Body of pancreas (tissue), 4 donors: ENCODE measurements around the gene SPRN. TPM values are rescaled to one million over a fixed set of nuclear protein-coding genes. Genes with fewer than 3 reads are reported as not detected.
"Not testable (repeated sequence)": the region's sequence is repeated elsewhere in the genome, so short reads cannot be mapped to it uniquely, and the experiment has no call there.

Experiments used
- ATAC-seq: fragments of 150-250 bp; one replicate; pipeline ENCODE4 v1.9.1; 2016
- DNase-seq, 4 donors: peaks; one replicate each; pipeline ENCODE4 v3.0.0-alpha.2; 2019
- H3K27ac ChIP-seq, 4 donors: fragments of 200-600 bp; sonication (generic); 1 replicate in 3 of 4; 2 replicates in 1 of 4; pipeline versions ENCODE4 v1.5.1 to v1.6.1; 2016 to 2019; ENCODE audit warnings: mild to moderate bottlenecking in 1 of 4, mixed read lengths in 1 of 4, moderate library complexity in 1 of 4
- H3K27me3 ChIP-seq, 2 donors: fragments of 200-600 bp; sonication (generic); one replicate each; pipeline ENCODE4 v1.6.0; 2016; ENCODE audit warnings: mild to moderate bottlenecking in 1 of 2
- H3K36me3 ChIP-seq, 2 donors: fragments of 200-600 bp; sonication (generic); replicated peaks in 1 of 2; 2 replicates each; pipeline ENCODE4 v1.5.1; 2016; ENCODE audit warnings: low read depth in 2 of 2; ENCODE audit not compliant: insufficient read depth in 1 of 2
- H3K4me1 ChIP-seq: fragments of 200-600 bp; sonication (generic); one replicate; pipeline ENCODE4 v1.6.0; 2016
- H3K4me3 ChIP-seq, 2 donors: fragments of 200-600 bp; sonication (generic); 1 replicate in 1 of 2; 2 replicates in 1 of 2; pipeline ENCODE4 v1.5.1; 2016 to 2019
- H3K9me3 ChIP-seq, 3 donors: fragments of 200-600 bp; sonication (generic); 1 replicate in 2 of 3; 2 replicates in 1 of 3; pipeline ENCODE4 v1.5.1; 2016
- POLR2A ChIP-seq, 3 donors: fragments of 450-650 bp; IDR thresholded peaks; one replicate each; pipeline ENCODE4 v1.6.1; 2016; ENCODE audit warnings: antibody characterized with exemption in 3 of 3, mild to moderate bottlenecking in 2 of 3
- WGBS, 2 donors: methylation state at CpG; one replicate each; pipeline ENCODE4 v1.1.5; 2017; 5-methylcytosine and 5-hydroxymethylcytosine counted together
- intact Hi-C: fragments of 100-400 bp; cut with DNase I; formaldehyde crosslinking; loops from one replicate; pipeline ENCODE4 v1.15.1; 2023
- total RNA-seq, 2 donors: library from RNA; depleted of rRNA; stranded (reverse); fragments of >200 nt; gene quantifications; one replicate each; pipeline ENCODE4 v1.1.0, GENCODE V29; 2016
- TF ChIP-seq, protein P1 (sequence below), 7 experiments: fragments of 450-650 bp in 4 of 7; fragments of 200-600 bp in 3 of 7; sonication (generic) in 3 of 7; IDR thresholded peaks; one replicate each; pipeline ENCODE4 v1.5.1; 2016 to 2019; ENCODE audit warnings: antibody characterized with exemption in 7 of 7

The SPRN gene
- total RNA-seq, 2 donors from 2014 or later: not detected

DNA sequence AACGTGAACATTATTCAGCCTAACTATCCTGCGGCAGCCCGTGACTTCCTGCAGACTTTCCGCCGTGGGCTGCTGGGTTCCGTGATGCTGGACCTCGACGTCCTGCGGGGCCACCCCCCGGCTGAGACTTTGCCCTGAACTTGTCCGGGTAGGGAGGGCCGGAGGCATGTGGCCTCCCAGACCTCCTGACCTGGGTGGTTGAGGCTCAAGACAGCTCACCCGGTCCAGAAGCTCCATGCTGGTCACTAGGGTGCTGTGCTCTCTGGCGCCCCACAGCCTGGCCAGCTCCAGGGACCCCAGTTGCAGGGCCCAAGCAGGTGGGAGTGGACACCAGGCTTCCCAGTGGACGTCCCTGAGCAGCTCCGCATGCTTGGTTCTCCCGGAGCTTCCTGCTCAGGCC is 4.4 kb downstream of the SPRN start:
- TF ChIP-seq, protein P1, sequence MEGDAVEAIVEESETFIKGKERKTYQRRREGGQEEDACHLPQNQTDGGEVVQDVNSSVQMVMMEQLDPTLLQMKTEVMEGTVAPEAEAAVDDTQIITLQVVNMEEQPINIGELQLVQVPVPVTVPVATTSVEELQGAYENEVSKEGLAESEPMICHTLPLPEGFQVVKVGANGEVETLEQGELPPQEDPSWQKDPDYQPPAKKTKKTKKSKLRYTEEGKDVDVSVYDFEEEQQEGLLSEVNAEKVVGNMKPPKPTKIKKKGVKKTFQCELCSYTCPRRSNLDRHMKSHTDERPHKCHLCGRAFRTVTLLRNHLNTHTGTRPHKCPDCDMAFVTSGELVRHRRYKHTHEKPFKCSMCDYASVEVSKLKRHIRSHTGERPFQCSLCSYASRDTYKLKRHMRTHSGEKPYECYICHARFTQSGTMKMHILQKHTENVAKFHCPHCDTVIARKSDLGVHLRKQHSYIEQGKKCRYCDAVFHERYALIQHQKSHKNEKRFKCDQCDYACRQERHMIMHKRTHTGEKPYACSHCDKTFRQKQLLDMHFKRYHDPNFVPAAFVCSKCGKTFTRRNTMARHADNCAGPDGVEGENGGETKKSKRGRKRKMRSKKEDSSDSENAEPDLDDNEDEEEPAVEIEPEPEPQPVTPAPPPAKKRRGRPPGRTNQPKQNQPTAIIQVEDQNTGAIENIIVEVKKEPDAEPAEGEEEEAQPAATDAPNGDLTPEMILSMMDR (IDR thresholded peaks at IDR 0.05): no peak
- TF ChIP-seq POLR2A (IDR thresholded peaks at IDR 0.05): no peak
- Histone ChIP-seq H3K27me3 (peaks cover 0 to 3% of the 10 kb centered on the region in 2 donors), H3K27ac (no peak overlapping the region), H3K36me3 (peaks cover 0 to 7% of the 10 kb centered on the region in 2 donors), H3K9me3 (no peaks in the 10 kb centered on the region), H3K4me1 (peaks cover 12% of the 10 kb centered on the region), H3K4me3 (no peak overlapping the region)
- DNase-seq (no peak), ATAC-seq (no peak)
- 92 to 94% methylated on average over 11 to 17 of the region's 17 CpGs for WGBS, 2 donors
- intact Hi-C loops: no loop called here

DNA sequence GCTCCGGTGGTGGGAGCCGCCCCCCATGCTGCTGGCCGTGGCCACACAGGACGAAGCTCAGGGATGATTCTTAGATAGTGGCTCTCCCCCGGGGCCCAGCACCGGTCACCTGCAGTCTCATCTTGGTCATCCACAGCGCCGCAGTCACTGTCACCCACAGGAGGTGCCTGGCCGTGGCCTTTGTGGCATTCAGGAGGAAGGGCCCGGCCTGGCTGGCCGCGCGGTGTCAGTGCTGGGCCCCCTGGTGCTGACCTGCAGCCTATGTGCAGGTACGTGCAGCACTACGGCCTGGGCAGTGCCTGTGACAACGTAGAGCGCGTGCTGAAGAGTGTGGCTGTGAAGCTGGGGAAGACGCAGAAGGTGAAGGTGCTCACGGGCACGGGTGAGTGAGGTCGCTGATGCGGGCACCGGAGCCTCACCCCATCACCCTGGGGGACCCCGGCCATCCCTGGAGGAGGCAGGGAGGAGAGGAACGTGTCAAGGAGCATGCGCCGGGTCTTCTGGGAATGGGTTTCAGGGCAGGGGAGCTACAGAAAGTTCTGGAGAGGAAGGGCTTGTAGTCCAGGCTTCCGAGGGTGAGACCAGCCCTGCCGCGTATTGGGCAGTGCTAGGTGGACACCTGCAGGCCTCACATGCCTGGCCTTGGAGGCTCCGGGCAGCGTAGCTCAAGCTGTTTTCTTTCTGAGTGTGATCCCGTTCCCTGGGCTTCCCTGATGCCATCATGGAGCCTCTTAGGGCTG is 5.0 kb downstream of the SPRN start:
- Histone ChIP-seq H3K9me3 (no peaks in the 10 kb centered on the region), H3K36me3 (peaks cover 0 to 7% of the 10 kb centered on the region in 2 donors), H3K4me3 (no peak overlapping the region), H3K27me3 (peaks cover 0 to 3% of the 10 kb centered on the region in 2 donors), H3K4me1 (peaks cover 12% of the 10 kb centered on the region), H3K27ac (no peak overlapping the region)
- intact Hi-C loops: no loop called here
- no peak for DNase-seq
- no peak for ATAC-seq
- no peak for TF ChIP-seq POLR2A (IDR thresholded peaks at IDR 0.05)
- TF ChIP-seq, protein P1 (IDR thresholded peaks at IDR 0.05): no peak
- WGBS, 2 donors: 87 to 90% methylated on average over 27 to 34 of the region's 34 CpGs

DNA sequence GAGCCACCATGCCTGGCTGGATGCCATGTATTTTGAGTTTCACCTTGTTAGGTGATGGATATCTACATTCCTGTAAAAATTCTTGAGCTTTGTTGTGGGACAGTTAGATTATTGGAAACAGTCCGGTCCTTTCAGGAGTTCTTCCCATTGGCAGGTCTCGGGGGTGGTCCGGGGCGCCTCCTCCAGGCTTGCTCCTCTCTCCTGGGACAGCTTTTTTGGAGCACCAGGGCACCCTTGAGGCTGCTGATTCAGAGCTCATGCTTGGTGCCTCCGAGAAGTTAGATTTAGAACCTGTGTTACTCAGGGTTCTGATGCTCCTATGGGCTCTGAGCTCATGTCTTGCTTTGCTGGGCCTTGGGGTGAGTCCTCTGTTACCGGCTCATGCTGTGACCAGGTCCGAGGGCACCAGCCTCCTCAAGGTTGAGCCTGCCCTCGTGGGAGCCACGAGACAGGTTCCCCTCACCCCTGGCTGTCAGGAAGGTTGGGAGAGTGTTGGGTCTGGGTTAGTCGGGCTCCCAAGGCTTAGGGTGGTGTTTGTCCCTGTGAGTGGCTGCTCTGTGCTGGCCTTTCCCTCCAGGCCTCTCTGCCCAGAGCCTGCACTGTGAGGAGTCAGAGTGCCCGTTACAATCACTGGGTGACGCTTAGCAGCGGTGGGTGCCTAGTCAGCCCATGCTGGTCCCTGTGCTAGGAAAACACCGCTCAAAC is 6.0 kb downstream of the SPRN start:
- H3K4me1 ChIP-seq: peaks cover 9% of the 10 kb centered on the region
- no peaks in the 10 kb centered on the region for H3K9me3 ChIP-seq
- H3K4me3 ChIP-seq: no peak overlapping the region
- intact Hi-C loops: no loop called here
- ATAC-seq (no peak), DNase-seq (no peak)
- 82 to 90% methylated on average over 4 to 14 of the region's 14 CpGs for WGBS, 2 donors
- TF ChIP-seq, protein P1 (IDR thresholded peaks at IDR 0.05): no peak
- no peak for TF ChIP-seq POLR2A (IDR thresholded peaks at IDR 0.05)
- peaks cover 2 to 7% of the 10 kb centered on the region in 2 donors for H3K36me3 ChIP-seq
- H3K27me3 ChIP-seq: peaks cover 0 to 3% of the 10 kb centered on the region in 2 donors
- H3K27ac ChIP-seq: no peak overlapping the region

DNA sequence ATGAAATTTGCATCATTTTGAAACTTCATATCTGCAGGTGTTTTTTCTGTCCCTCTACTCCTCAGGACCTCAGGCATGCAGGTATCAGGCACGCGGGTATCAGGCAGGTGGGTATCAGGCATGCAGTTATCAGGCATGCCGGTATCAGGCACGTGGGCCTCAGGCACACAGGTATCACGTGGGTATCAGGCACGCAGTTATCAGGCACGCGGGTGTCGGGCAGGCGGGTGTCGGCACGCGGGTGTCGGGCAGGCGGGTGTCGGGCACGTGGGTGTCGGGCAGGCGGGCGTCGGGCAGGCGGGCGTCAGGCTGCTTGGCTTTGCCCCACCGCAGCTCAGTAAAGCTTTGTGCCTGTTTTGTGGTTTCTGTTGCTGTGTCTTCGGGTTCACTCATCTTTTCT is 8.7 kb downstream of the SPRN start:
- H3K27me3 ChIP-seq: no peaks in the 10 kb centered on the region
- TF ChIP-seq, protein P1 (IDR thresholded peaks at IDR 0.05): no peak
- TF ChIP-seq POLR2A (IDR thresholded peaks at IDR 0.05): no peak
- H3K4me1 ChIP-seq: no peaks in the 10 kb centered on the region
- H3K4me3 ChIP-seq: no peak overlapping the region
- H3K9me3 ChIP-seq: no peaks in the 10 kb centered on the region
- intact Hi-C loops: no loop called here
- DNase-seq (no peak), ATAC-seq (no peak)
- peaks cover 11 to 14% of the 10 kb centered on the region in 2 donors for H3K36me3 ChIP-seq
- 89 to 94% methylated on average over 25 of the region's 25 CpGs for WGBS, 2 donors
- H3K27ac ChIP-seq: no peak overlapping the region

DNA sequence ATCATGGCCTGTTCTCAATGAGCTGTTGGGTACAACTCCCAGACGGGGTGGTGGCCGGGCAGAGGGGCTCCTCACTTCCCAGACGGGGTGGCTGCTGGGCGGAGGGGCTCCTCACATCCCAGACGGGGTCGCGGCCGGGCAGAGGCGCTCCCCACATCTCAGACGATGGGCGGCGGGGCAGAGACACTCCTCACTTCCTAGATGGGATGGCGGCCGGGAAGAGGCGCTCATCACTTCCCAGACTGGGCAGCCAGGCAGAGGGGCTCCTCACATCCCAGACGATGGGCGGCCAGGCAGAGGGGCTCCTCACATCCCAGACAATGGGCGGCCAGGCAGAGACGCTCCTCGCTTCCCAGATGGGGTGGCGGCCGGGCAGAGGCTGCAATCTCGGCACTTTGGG is 10.0 kb downstream of the SPRN start:
- H3K9me3 ChIP-seq, H3K4me1 ChIP-seq, H3K4me3 ChIP-seq, intact Hi-C loops, H3K27ac ChIP-seq, H3K27me3 ChIP-seq, ATAC-seq, DNase-seq: not testable (repeated sequence)
- WGBS, 2 donors: 92 to 96% methylated on average over 5 to 14 of the region's 23 CpGs
- peaks cover 7 to 14% of the 10 kb centered on the region in 2 donors for H3K36me3 ChIP-seq
